Measurements from ENCODE around the gene TBC1D10A.

DNA sequence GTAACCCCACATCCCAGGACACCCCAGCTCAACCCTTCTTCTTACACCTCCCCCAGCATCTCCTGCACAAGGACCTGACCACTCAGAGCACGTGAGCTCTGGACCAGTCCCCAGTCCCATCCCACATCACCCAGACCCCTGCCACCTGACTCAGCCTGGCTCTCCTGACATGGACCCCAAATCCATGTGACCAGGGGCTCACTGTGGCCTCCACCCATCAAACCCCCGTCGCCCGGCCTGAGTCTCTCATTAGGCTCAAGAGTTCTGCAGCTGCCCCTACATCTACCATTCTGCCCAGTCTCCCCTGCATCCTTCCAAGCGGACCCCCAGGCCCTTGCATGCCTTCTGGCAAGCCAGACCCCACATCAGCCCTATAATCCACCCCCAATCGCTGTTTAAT lies 78.3 kb downstream of the TBC1D10A start:
- TF ChIP-seq EP300 (IDR thresholded peaks at IDR 0.05) (no peak), POLR2A (IDR thresholded peaks at IDR 0.05) (no peak), POLR2AphosphoS5 (IDR thresholded peaks at IDR 0.05) (no peak)
- TF ChIP-seq, protein P1, sequence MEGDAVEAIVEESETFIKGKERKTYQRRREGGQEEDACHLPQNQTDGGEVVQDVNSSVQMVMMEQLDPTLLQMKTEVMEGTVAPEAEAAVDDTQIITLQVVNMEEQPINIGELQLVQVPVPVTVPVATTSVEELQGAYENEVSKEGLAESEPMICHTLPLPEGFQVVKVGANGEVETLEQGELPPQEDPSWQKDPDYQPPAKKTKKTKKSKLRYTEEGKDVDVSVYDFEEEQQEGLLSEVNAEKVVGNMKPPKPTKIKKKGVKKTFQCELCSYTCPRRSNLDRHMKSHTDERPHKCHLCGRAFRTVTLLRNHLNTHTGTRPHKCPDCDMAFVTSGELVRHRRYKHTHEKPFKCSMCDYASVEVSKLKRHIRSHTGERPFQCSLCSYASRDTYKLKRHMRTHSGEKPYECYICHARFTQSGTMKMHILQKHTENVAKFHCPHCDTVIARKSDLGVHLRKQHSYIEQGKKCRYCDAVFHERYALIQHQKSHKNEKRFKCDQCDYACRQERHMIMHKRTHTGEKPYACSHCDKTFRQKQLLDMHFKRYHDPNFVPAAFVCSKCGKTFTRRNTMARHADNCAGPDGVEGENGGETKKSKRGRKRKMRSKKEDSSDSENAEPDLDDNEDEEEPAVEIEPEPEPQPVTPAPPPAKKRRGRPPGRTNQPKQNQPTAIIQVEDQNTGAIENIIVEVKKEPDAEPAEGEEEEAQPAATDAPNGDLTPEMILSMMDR (IDR thresholded peaks at IDR 0.05): no peak
